Progenitor cell of endocrine pancreas (in vitro differentiated cells): ENCODE measurements around the gene CPNE7. TPM values are rescaled to one million over a fixed set of nuclear protein-coding genes. Genes with fewer than 3 reads are reported as not detected.

Experiments
- DNase-seq: peaks from one replicate; pipeline ENCODE4 v3.0.0; 2021; ENCODE audit warnings: low spot score; ENCODE audit not compliant: unreplicated experiment
- H3K27ac Mint-ChIP-seq: 2 replicates; pipeline ENCODE4 v1.8.0; 2021; ENCODE audit warnings: mild to moderate bottlenecking, moderate library complexity, mixed read lengths
- H3K27me3 Mint-ChIP-seq: 2 replicates; pipeline ENCODE4 v1.8.0; 2021; ENCODE audit warnings: mixed read lengths
- H3K36me3 Mint-ChIP-seq: 2 replicates; pipeline ENCODE4 v1.8.0; 2022; ENCODE audit warnings: mixed read lengths; ENCODE audit not compliant: insufficient read depth
- H3K4me1 Mint-ChIP-seq: 2 replicates; pipeline ENCODE4 v1.8.0; 2021; ENCODE audit warnings: low read depth, mixed read lengths
- H3K4me3 Mint-ChIP-seq: 2 replicates; pipeline ENCODE4 v1.8.0; 2021; ENCODE audit warnings: low read depth, mild to moderate bottlenecking, moderate library complexity, mixed read lengths
- H3K9me3 Mint-ChIP-seq: 2 replicates; pipeline ENCODE4 v1.8.0; 2021; ENCODE audit warnings: low read depth, mixed read lengths
- CTCF ChIP-seq: fragments of 200-600 bp; sonication (generic); IDR thresholded peaks from one replicate; pipeline ENCODE4 v1.5.0; 2021; ENCODE audit warnings: antibody characterized with exemption, mild to moderate bottlenecking; ENCODE audit not compliant: unreplicated experiment
- total RNA-seq: library from RNA; stranded (reverse); gene quantifications from 2 replicates; pipeline ENCODE4 v1.2.1, GENCODE V29; 2021

The CPNE7 gene
- total RNA-seq, 1 donor from 2014 or later: 0.41 TPM

- Mint-ChIP-seq H3K27ac (no peak overlapping the region), H3K27me3 (peaks cover 47% of the 10 kb centered on the region), H3K4me1 (peaks cover 5% of the 10 kb centered on the region), H3K36me3 (no peaks in the 10 kb centered on the region), H3K4me3 (no peak overlapping the region), H3K9me3 (no peaks in the 10 kb centered on the region)
- TF ChIP-seq CTCF: no peak
- no peak for DNase-seq
These were observed 3.5 kb upstream of the CPNE7 start for GRCh38 chr16:89572073-89572484.

- TF ChIP-seq CTCF: no peak
- Mint-ChIP-seq H3K36me3 (no peaks in the 10 kb centered on the region), H3K27ac (no peak overlapping the region), H3K4me3 (no peak overlapping the region), H3K4me1 (peaks cover 5% of the 10 kb centered on the region), H3K27me3 (peaks cover 51% of the 10 kb centered on the region), H3K9me3 (no peaks in the 10 kb centered on the region)
- no peak for DNase-seq
These were observed 2.9 kb upstream of the CPNE7 start for GRCh38 chr16:89572485-89573205.

- Mint-ChIP-seq H3K27me3 (peaks cover 57% of the 10 kb centered on the region), H3K4me3 (no peak overlapping the region), H3K9me3 (no peaks in the 10 kb centered on the region), H3K4me1 (peaks cover 4% of the 10 kb centered on the region), H3K36me3 (no peaks in the 10 kb centered on the region), H3K27ac (no peak overlapping the region)
- TF ChIP-seq CTCF: no peak
- DNase-seq: no peak
These were observed 1.5 kb upstream of the CPNE7 start for GRCh38 chr16:89573826-89574680.

GRCh38 chr16:89574681-89575246 lies 794 bp upstream of the CPNE7 start:
- Mint-ChIP-seq H3K4me3 (no peak overlapping the region), H3K9me3 (no peaks in the 10 kb centered on the region), H3K27me3 (peaks cover 54% of the 10 kb centered on the region), H3K27ac (no peak overlapping the region), H3K4me1 (peaks cover 4% of the 10 kb centered on the region), H3K36me3 (no peaks in the 10 kb centered on the region)
- TF ChIP-seq CTCF: peak; percentile 67
- DNase-seq: peak; percentile 52
